Measurements from ENCODE around the gene MIXL1. TPM values are rescaled to one million over a fixed set of nuclear protein-coding genes. Genes with fewer than 3 reads are reported as not detected.

The MIXL1 gene
- polyA plus RNA-seq, result not detected in 2 replicates

DNA sequence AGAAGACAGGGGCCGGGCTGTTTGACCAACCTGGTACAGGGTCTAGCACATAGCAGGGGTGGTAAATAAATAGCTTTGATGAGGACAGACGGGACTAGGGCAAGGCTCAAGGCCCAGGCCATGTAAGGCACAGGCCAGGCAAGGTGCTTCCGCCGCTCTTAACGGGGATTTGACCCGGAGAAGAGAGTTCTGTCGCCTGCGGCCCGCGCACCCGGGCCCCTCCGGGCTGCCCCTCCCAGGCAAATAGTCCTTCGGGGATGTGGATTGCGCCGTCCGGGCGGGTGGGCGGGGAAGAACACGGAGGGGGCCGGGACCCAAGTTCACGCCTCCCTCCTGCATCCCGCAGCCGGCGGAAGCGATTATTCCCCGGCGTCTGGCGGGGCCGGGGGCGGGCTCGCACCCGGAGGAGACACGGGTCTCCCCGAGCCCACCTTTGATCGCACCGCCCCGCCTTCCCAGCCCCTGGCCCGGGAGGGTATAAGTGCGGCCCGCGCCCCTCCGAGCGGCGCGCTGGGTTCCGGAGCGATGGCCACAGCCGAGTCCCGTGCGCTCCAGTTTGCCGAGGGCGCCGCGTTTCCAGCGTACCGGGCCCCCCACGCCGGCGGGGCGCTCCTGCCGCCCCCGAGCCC lies at the start of gene MIXL1:
MIXL1 (plus strand) TSS at position 508 of the 629 bp plus-strand sequence; CDS start at position 526, 18 bp downstream.

GRCh38 chr1:226186124-226187018 lies 37.1 kb upstream of the MIXL1 start, which contains the start of gene ACBD3:
TSS of gene ACBD3 (minus strand) at chr1:226186741. CDS start at chr1:226186675, 66 bp downstream.

Other genes with a start within 250 kb of the MIXL1 start
- gene SDE2, start 224.3 kb upstream of the MIXL1 start, polyA plus RNA-seq, result 3.3 and 5.2 TPM in 2 replicates
- gene H3-3A, start 160.9 kb upstream of the MIXL1 start, polyA plus RNA-seq, result 139 and 152 TPM in 2 replicates
- 24.0 and 29.6 TPM in 2 replicates for gene ACBD3, start 36.9 kb upstream of the MIXL1 start, polyA plus RNA-seq
- gene LIN9, start 85.5 kb downstream of the MIXL1 start, polyA plus RNA-seq, result 1.7 and 2.3 TPM in 2 replicates
- gene PARP1, start 184.4 kb downstream of the MIXL1 start, polyA plus RNA-seq, result 208 and 287 TPM in 2 replicates

All from Purkinje cell (primary cell).